ENCODE results near the gene ZP1. TPM values are rescaled to one million over a fixed set of nuclear protein-coding genes. Genes with fewer than 3 reads are reported as not detected.

The ZP1 gene
- total and polyA plus RNA-seq, 2 of the 4 experiments (the other 2 are of a cell fraction) = 0.18 to 1.6 TPM

DNA sequence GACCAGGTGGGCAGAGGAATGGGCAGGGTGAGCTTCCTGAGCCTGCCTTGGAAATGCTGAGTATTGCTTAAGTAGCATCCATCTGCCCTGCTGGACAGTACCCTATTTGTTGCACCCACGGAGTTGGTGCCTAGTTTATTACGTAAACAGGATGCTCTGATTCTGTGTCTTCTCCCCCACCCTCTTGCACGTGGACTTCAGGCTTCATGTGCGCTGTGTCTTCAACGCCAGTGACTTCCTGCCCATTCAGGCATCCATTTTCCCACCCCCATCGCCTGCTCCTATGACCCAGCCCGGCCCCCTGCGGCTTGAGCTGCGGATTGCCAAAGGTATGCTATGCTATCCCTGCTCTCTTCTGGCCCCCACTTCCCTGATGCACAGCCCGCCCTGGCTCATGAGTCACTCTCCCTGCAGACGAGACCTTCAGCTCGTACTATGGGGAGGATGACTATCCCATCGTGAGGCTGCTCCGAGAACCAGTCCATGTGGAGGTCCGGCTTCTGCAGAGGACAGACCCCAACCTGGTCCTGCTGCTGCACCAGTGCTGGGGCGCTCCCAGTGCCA lies 5.7 kb downstream of the ZP1 start:
- H2AK5ac ChIP-seq (ENCODE audit: low read depth, low read length) = peak overlapping the region; percentile 100
- no peaks in the 10 kb centered on the region; the same call in none of the 2 replicates for H3K27me3 ChIP-seq (ENCODE audit: control insufficient read depth, insufficient read depth, low read length)
- peak overlapping the region; percentile 92; the same call in 1 of the 2 replicates for H2BK20ac ChIP-seq (ENCODE audit: low read depth, low read length)
- intact Hi-C loops (cut with micrococcal nuclease) (no loop called here), dilution Hi-C loops (cut with HindIII; ENCODE audit: low sequenced_read_pairs, unreplicated experiment) (no loop called here), in situ Hi-C loops (cut with MboI; ENCODE audit: low sequenced_read_pairs) (no loop called here)
- peak overlapping the region; percentile 80 for H2AFZ ChIP-seq (replicated peaks; ENCODE audit: low read length, poor library complexity)
- peak overlapping the region; percentile 54 to 68; a peak in 3 of 4 replicates for H4K8ac ChIP-seq (ENCODE audit: low read depth in 2 of 2, low read length in 2 of 2)
- peak; percentile 91 for ATAC-seq (ENCODE audit: low read depth)
- peaks cover 23% of the 10 kb centered on the region for H3K9me1 ChIP-seq (ENCODE audit: insufficient read depth, low read length)
- H2AK9ac ChIP-seq (replicated peaks; ENCODE audit: low read depth, low read length, poor library complexity) = peak overlapping the region; percentile 91
- H4K91ac ChIP-seq (ENCODE audit: insufficient read depth, low read depth, low read length) = peak overlapping the region; percentile 81; the same call in 1 of the 2 replicates
- TF ChIP-seq MAZ (IDR thresholded peaks at IDR 0.05; ENCODE audit: borderline replicate concordance, low read depth, low read length) (peak; percentile 100), MAFK (IDR thresholded peaks at IDR 0.05; ENCODE audit: low read depth, low read length) (0 out of 2 replicates have a peak, but pooled peaks have one; percentile 32), FOS (IDR thresholded peaks at IDR 0.05; ENCODE audit: low read depth, low read length) (peak; percentile 88), BHLHE40 (IDR thresholded peaks at IDR 0.05; ENCODE audit: low read depth, low read length) (peak; percentile 90), RAD21 (IDR thresholded peaks at IDR 0.05; ENCODE audit: low read length) (no peak), SMC3 (IDR thresholded peaks at IDR 0.05; ENCODE audit: low read depth, low read length) (no peak), CEBPB (IDR thresholded peaks at IDR 0.05; ENCODE audit: low read depth, low read length) (peak; percentile 54), MXI1 (IDR thresholded peaks at IDR 0.05; ENCODE audit: borderline replicate concordance, low read depth, low read length) (peak; percentile 82), CHD1 (IDR thresholded peaks at IDR 0.05; ENCODE audit: low read depth, low read length) (no peak), RCOR1 (IDR thresholded peaks at IDR 0.05; ENCODE audit: insufficient replicate concordance, low read length) (peak; percentile 69)
- peaks cover 22% of the 10 kb centered on the region for H3K4me1 ChIP-seq (ENCODE audit: control insufficient read depth, insufficient read depth, low read length)
- peak overlapping the region; percentile 36 for H3K4me2 ChIP-seq (ENCODE audit: low read depth, low read length)
- no peak overlapping the region for H3K23ac ChIP-seq (ENCODE audit: low read depth, low read length)
- H3K36me3 ChIP-seq (ENCODE audit: control insufficient read depth, insufficient read depth, low read length) = no peaks in the 10 kb centered on the region
- WGBS, 2 experiments (ENCODE audit: extremely low coverage in 2 of 2, insufficient read length in 1 of 2) = 55% methylated on average over 6 of the region's 16 CpGs; no CpG with 5 or more reads in 1 of the 2 experiments
- BruUV-seq (replicated peaks) = no TSS peak
- peak overlapping the region; percentile 33 for H3K27ac ChIP-seq (ENCODE audit: insufficient read depth, low read length)
- no peak overlapping the region for H3K14ac ChIP-seq (replicated peaks; ENCODE audit: low read depth, low read length)
- 0 out of 2 replicates have a peak overlapping the region, but pooled peaks have one; percentile 4 for H3K9ac ChIP-seq (ENCODE audit: low read depth, low read length)
- H4K20me1 ChIP-seq (ENCODE audit: insufficient read depth, low read length) = no peaks in the 10 kb centered on the region
- H2BK120ac ChIP-seq (ENCODE audit: low read depth, low read length) = peak overlapping the region; percentile 89
- H3K4ac ChIP-seq (ENCODE audit: low read depth, low read length) = peak overlapping the region; percentile 97
- peak; percentile 89 for DNase-seq
- ChIA-PET CTCF (interaction anchor here (0.7 to 2.5 kb wide), 5 partner anchors 14 to 97 kb away, joined by 3 to 11 read pairs (median 5); no protein-coding TSS in a partner anchor), POLR2A (ENCODE audit: unreplicated experiment) (no interaction called here)
- H2BK5ac ChIP-seq (ENCODE audit: low read depth, low read length, poor library complexity, severe bottlenecking) = peak overlapping the region; percentile 79
- H3K18ac ChIP-seq (ENCODE audit: low read depth, low read length) = no peak overlapping the region; the same call in 1 of the 2 replicates
- 0 out of 4 replicates have a peak, but pooled peaks cover 0 to 3% of the 10 kb centered on the region in 2 experiments for H3K79me1 ChIP-seq (ENCODE audit: low read depth in 1 of 2, low read length in 2 of 2)
- H3K4me3 ChIP-seq (ENCODE audit: insufficient read depth, low read depth, low read length) = no peak overlapping the region
- H3K56ac ChIP-seq (ENCODE audit: extremely low read depth, insufficient read depth, low read length) = no peak overlapping the region
- peak overlapping the region; percentile 37; the same call in 1 of the 2 replicates for H4K5ac ChIP-seq (ENCODE audit: low read depth, low read length)
- H2BK15ac ChIP-seq (ENCODE audit: low read depth, low read length) = 0 out of 3 replicates have a peak overlapping the region, but pooled peaks have one; percentile 4
- no peaks in the 10 kb centered on the region for H3K9me3 ChIP-seq (ENCODE audit: control insufficient read depth, insufficient read depth, low read length)
